Endothelial cell of umbilical vein (primary cell): ENCODE measurements around the gene PTPRE. TPM values are rescaled to one million over a fixed set of nuclear protein-coding genes. Genes with fewer than 3 reads are reported as not detected.

ENCODE experiments used
- BruUV-seq: library from RNA; stranded (reverse); fragments of 400-500 nt; replicated peaks from 2 replicates; lab custom pipeline; 2021; lab: Mats Ljungman, UMichigan
- CTCF ChIA-PET: fragments of 300-600, 350-600 bp; sonication (Branson Sonifier 250); formaldehyde crosslinking; loops from one replicate; lab custom pipeline; 2021; ENCODE audit warnings: antibody characterized with exemption, inconsistent platforms; lab: Charles Lee
- POLR2A ChIA-PET: fragments of 300-600, 350-600 bp; sonication (Branson Sonifier 250); formaldehyde crosslinking; loops from one replicate; lab custom pipeline; 2021; ENCODE audit warnings: antibody characterized with exemption, inconsistent platforms; lab: Charles Lee
- DNase-seq: peaks from one replicate; pipeline ENCODE4 v3.0.0-alpha.2; 2011; ENCODE audit warnings: low read depth, low spot score
- FAIRE-seq: peaks from 2 replicates; lab custom pipeline; 2011; peaks lifted over from hg19 to GRCh38; lab: Jason Lieb, UNC
- H2AFZ ChIP-seq: 2 replicates; pipeline ENCODE4 v1.6.0; 2012; ENCODE audit warnings: low read depth, low read length, control low read depth, inconsistent platforms
- H3K27ac ChIP-seq: 2 replicates; pipeline ENCODE4 v1.5.1; 2011; ENCODE audit warnings: low read depth, mild to moderate bottlenecking, control low read depth, low read length, moderate library complexity; ENCODE audit not compliant: insufficient read depth
- H3K27me3 ChIP-seq, 2 experiments: 2 replicates each; pipeline versions ENCODE4 v1.6.0 to v1.6.1; 2011; ENCODE audit warnings: low read length in 2 of 2, mixed read lengths in 1 of 2; ENCODE audit not compliant: control insufficient read depth in 2 of 2, insufficient read depth in 2 of 2
- H3K36me3 ChIP-seq, 2 experiments: 2 replicates in 1 of 2; 3 replicates in 1 of 2; pipeline ENCODE4 v1.5.1; 2011; ENCODE audit warnings: low read length in 2 of 2, mild to moderate bottlenecking in 1 of 2, moderate library complexity in 1 of 2; ENCODE audit not compliant: control insufficient read depth in 2 of 2, insufficient read depth in 2 of 2; ENCODE audit errors: extremely low read depth in 1 of 2
- H3K4me1 ChIP-seq: 3 replicates; pipeline ENCODE4 v1.5.1; 2011; ENCODE audit warnings: mild to moderate bottlenecking, low read length; ENCODE audit not compliant: control insufficient read depth, insufficient read depth; ENCODE audit errors: extremely low read depth
- H3K4me2 ChIP-seq: 2 replicates; pipeline ENCODE4 v1.6.1; 2011; ENCODE audit warnings: low read length, control low read depth, mixed read lengths; ENCODE audit not compliant: insufficient read depth
- H3K4me3 ChIP-seq, 3 experiments: fragments of 200-600 bp in 1 of 3; sonication (generic), shearing (Covaris generic) in 1 of 3; replicated peaks in 1 of 3; 2 replicates each; pipeline ENCODE4 v1.5.1; 2011 to 2016; ENCODE audit warnings: control low read depth in 3 of 3, low read length in 3 of 3, mild to moderate bottlenecking in 2 of 3, inconsistent platforms in 1 of 3, low read depth in 1 of 3, moderate library complexity in 1 of 3; ENCODE audit not compliant: insufficient read depth in 1 of 3
- H3K79me2 ChIP-seq: 2 replicates; pipeline ENCODE4 v1.6.0; 2012; ENCODE audit warnings: low read length, inconsistent platforms; ENCODE audit not compliant: control insufficient read depth, insufficient read depth
- H3K9ac ChIP-seq: replicated peaks from 2 replicates; pipeline ENCODE3; 2011; ENCODE audit warnings: low read length, control low read depth; ENCODE audit not compliant: insufficient read depth; ENCODE audit errors: extremely low read depth
- H3K9me1 ChIP-seq: replicated peaks from 3 replicates; pipeline ENCODE4 v1.6.0; 2011; ENCODE audit warnings: mild to moderate bottlenecking, low read length; ENCODE audit not compliant: control insufficient read depth, insufficient read depth; ENCODE audit errors: extremely low read depth
- H3K9me3 ChIP-seq: replicated peaks from 2 replicates; pipeline ENCODE4 v1.5.1; 2012; ENCODE audit warnings: low read length, inconsistent platforms; ENCODE audit not compliant: control insufficient read depth, insufficient read depth
- H4K20me1 ChIP-seq: replicated peaks from 2 replicates; pipeline ENCODE3; 2011; ENCODE audit warnings: mild to moderate bottlenecking, low read length; ENCODE audit not compliant: control insufficient read depth, insufficient read depth; ENCODE audit errors: extremely low read depth
- EZH2 ChIP-seq: IDR thresholded peaks from 2 replicates; pipeline ENCODE4 v1.6.1; 2012; ENCODE audit warnings: borderline replicate concordance, low read depth, mild to moderate bottlenecking, moderate library complexity, low read length, inconsistent platforms; ENCODE audit not compliant: severe bottlenecking
- FOS ChIP-seq: IDR thresholded peaks from 2 replicates; pipeline ENCODE4 v1.6.1; 2011; ENCODE audit warnings: mild to moderate bottlenecking, low read length, moderate library complexity, borderline replicate concordance; ENCODE audit not compliant: insufficient read depth
- GATA2 ChIP-seq: IDR thresholded peaks from 2 replicates; pipeline ENCODE4 v1.7.0; 2011; ENCODE audit warnings: low read depth, mild to moderate bottlenecking, moderate library complexity, mixed read lengths, low read length; ENCODE audit not compliant: insufficient read length, insufficient read depth
- JUN ChIP-seq: IDR thresholded peaks from 2 replicates; pipeline ENCODE4 v1.6.1; 2011; ENCODE audit warnings: borderline replicate concordance, low read depth; ENCODE audit not compliant: insufficient read length, insufficient read depth
- MYC ChIP-seq: IDR thresholded peaks from one replicate; pipeline ENCODE4 v1.6.1; 2011; ENCODE audit warnings: mild to moderate bottlenecking, low read depth, low read length
- POLR2A ChIP-seq: IDR thresholded peaks from 2 replicates; pipeline ENCODE4 v1.6.1; 2012; ENCODE audit warnings: low read depth, mild to moderate bottlenecking, control low read depth, low read length
- POLR2AphosphoS5 ChIP-seq: IDR thresholded peaks from 2 replicates; pipeline ENCODE4 v1.6.1; 2012; ENCODE audit warnings: low read depth, mild to moderate bottlenecking, control low read depth, low read length, moderate library complexity; ENCODE audit not compliant: insufficient read depth
- dilution Hi-C: fragments of 300-500 bp; cut with MboI; formaldehyde crosslinking; loops from one replicate; pipeline ENCODE4 v1.15.0; 2019; ENCODE audit warnings: low sequenced_read_pairs; ENCODE audit not compliant: extremely low pct_ligation_motif_present
- intact Hi-C: fragments of 100-400 bp; cut with micrococcal nuclease; formaldehyde crosslinking; loops from one replicate; pipeline ENCODE4 v1.10.0; 2022
- polyA plus RNA-seq, 4 experiments: library from polyadenylated mRNA; depleted of rRNA in 3 of 4; stranded (reverse) in 3 of 4; unstranded in 1 of 4; fragments of >200 nt; gene quantifications; 2 replicates each; pipeline versions ENCODE4 v1.2.1 to v1.2.3, GENCODE V29; 2011 to 2012; ENCODE audit warnings: missing spikeins in 1 of 4
- total RNA-seq: library from RNA; stranded (reverse); gene quantifications from 2 replicates; pipeline ENCODE4 v1.2.3, GENCODE V29; 2021
- TF ChIP-seq, protein P1 (sequence below): IDR thresholded peaks from 2 replicates; pipeline ENCODE4 v1.6.1; 2011; ENCODE audit not compliant: insufficient read depth, insufficient read length
- TF ChIP-seq, protein P2 (sequence below), 2 donors: IDR thresholded peaks; 1 replicate in 1 of 2; 2 replicates in 1 of 2; pipeline ENCODE4 v1.5.1; 2011; ENCODE audit warnings: low read length in 2 of 2, mild to moderate bottlenecking in 2 of 2, moderate library complexity in 2 of 2, control low read depth in 1 of 2, inconsistent platforms in 1 of 2, low read depth in 1 of 2; ENCODE audit not compliant: insufficient read depth in 1 of 2; ENCODE audit errors: extremely low read depth in 1 of 2

The PTPRE gene
- total and polyA plus RNA-seq, 2 donors (not counting 3 experiments of a cell fraction or from before 2014, with no cell fraction given), result 37.3 to 116 TPM

DNA sequence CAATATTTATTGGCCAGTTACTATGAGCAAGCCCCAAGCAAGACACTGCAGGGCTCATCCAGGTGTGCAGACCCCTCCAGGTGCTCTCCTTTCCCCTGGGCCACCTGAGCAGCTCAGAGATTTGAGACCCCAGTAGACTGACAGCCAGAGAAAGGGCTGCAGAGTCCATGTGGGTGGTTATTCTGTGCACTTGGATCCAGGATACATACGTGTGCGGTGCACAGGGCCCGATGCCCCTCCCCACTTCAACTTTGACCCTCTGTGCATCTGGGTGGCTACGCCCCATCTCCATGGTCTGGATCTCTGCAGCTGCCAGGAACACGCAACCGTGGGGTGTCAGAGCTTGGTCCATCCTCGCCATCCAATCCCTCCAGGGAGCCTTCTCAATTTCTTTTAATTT is 146.5 kb downstream of the PTPRE start:
- Histone ChIP-seq H3K27ac (no peak overlapping the region), H3K9me3 (no peaks in the 10 kb centered on the region), H3K9me1 (no peaks in the 10 kb centered on the region), H3K4me3 (no peak overlapping the region), H3K4me1 (no peaks in the 10 kb centered on the region), H3K9ac (no peak overlapping the region), H3K4me2 (no peak overlapping the region), H4K20me1 (no peaks in the 10 kb centered on the region), H3K79me2 (peaks cover 4% of the 10 kb centered on the region), H3K36me3 (peaks cover 31 to 63% of the 10 kb centered on the region in 2 experiments), H2AFZ (no peak overlapping the region), H3K27me3 (no peaks in the 10 kb centered on the region)
- BruUV-seq, result no TSS peak
- TF ChIP-seq EZH2 (no peak), POLR2AphosphoS5 (no peak), POLR2A (no peak), GATA2 (no peak), MYC (no peak), FOS (no peak), JUN (no peak)
- TF ChIP-seq, protein P1, sequence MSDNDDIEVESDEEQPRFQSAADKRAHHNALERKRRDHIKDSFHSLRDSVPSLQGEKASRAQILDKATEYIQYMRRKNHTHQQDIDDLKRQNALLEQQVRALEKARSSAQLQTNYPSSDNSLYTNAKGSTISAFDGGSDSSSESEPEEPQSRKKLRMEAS, result no peak
- TF ChIP-seq, protein P2, sequence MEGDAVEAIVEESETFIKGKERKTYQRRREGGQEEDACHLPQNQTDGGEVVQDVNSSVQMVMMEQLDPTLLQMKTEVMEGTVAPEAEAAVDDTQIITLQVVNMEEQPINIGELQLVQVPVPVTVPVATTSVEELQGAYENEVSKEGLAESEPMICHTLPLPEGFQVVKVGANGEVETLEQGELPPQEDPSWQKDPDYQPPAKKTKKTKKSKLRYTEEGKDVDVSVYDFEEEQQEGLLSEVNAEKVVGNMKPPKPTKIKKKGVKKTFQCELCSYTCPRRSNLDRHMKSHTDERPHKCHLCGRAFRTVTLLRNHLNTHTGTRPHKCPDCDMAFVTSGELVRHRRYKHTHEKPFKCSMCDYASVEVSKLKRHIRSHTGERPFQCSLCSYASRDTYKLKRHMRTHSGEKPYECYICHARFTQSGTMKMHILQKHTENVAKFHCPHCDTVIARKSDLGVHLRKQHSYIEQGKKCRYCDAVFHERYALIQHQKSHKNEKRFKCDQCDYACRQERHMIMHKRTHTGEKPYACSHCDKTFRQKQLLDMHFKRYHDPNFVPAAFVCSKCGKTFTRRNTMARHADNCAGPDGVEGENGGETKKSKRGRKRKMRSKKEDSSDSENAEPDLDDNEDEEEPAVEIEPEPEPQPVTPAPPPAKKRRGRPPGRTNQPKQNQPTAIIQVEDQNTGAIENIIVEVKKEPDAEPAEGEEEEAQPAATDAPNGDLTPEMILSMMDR (IDR thresholded peaks at IDR 0.05; ENCODE audit: extremely low read depth in 1 of 2, insufficient read depth in 1 of 2, low read depth in 1 of 2, low read length in 2 of 2), result no peak
- DNase-seq (no peak), FAIRE-seq (no peak)
- ChIA-PET POLR2A (no interaction called here), CTCF (interaction anchor here (1.4 to 3.2 kb wide), 2 partner anchors 16 to 18 kb away, joined by 3 to 20 read pairs; no protein-coding TSS in a partner anchor)
- dilution Hi-C loops, result no loop called here
- intact Hi-C loops, result no loop called here
